HG03354 (cell line): ENCODE data around the gene UGT1A10.
"Not testable (repeated sequence)": the region's sequence is repeated elsewhere in the genome, so short reads cannot be mapped to it uniquely, and the experiment has no call there.

Experiments
- ATAC-seq: cut with Tn5 transposase; IDR thresholded peaks from one replicate; pipeline ENCODE4 v1.9.1; 2021; ENCODE audit warnings: mild to moderate bottlenecking; ENCODE audit not compliant: unreplicated experiment, poor library complexity, severe bottlenecking

Gene UGT1A10

GRCh38 chr2:233636306-233636705, at the start of gene UGT1A10:
Gene UGT1A10, plus strand, starts transcription at chr2:233636448. Its CDS starts 75 bp downstream, at chr2:233636523.
- not testable (repeated sequence) for ATAC-seq

GRCh38 chr2:233588400-233588799, 47.8 kb upstream of the UGT1A10 start:
- ATAC-seq, result no peak

- ATAC-seq, result not testable (repeated sequence)
Observed at GRCh38 chr2:233592706-233593105, 43.5 kb upstream of the UGT1A10 start.

GRCh38 chr2:233593201-233593600, 43.0 kb upstream of the UGT1A10 start:
- ATAC-seq, result no peak

- ATAC-seq, result no peak
Observed at GRCh38 chr2:233597522-233597921, 38.7 kb upstream of the UGT1A10 start.

- ATAC-seq, result no peak
Observed at GRCh38 chr2:233598952-233599351, 37.3 kb upstream of the UGT1A10 start.

- no peak for ATAC-seq
Observed at GRCh38 chr2:233600386-233600785, 35.9 kb upstream of the UGT1A10 start.

- ATAC-seq, result no peak
Observed at GRCh38 chr2:233602076-233602475, 34.2 kb upstream of the UGT1A10 start.

- no peak for ATAC-seq
Observed at GRCh38 chr2:233603520-233603919, 32.7 kb upstream of the UGT1A10 start.

GRCh38 chr2:233604826-233605225, 31.4 kb upstream of the UGT1A10 start:
- no peak for ATAC-seq

GRCh38 chr2:233605680-233606079, 30.6 kb upstream of the UGT1A10 start:
- no peak for ATAC-seq

GRCh38 chr2:233611284-233611683, 25.0 kb upstream of the UGT1A10 start:
- no peak for ATAC-seq

- ATAC-seq, result not testable (repeated sequence)
Observed at GRCh38 chr2:233617476-233617875, 18.8 kb upstream of the UGT1A10 start, which contains the start of gene UGT1A8. Gene UGT1A8, plus strand, starts transcription at chr2:233617633. Its CDS starts 75 bp downstream, at chr2:233617708.

GRCh38 chr2:233620204-233620603, 16.0 kb upstream of the UGT1A10 start:
- no peak for ATAC-seq

GRCh38 chr2:233621863-233622262, 14.4 kb upstream of the UGT1A10 start:
- ATAC-seq, result not testable (repeated sequence)

GRCh38 chr2:233627331-233628025, 8.8 kb upstream of the UGT1A10 start:
- no peak for ATAC-seq

GRCh38 chr2:233638836-233639235, 2.6 kb downstream of the UGT1A10 start:
- no peak for ATAC-seq

GRCh38 chr2:233639860-233640259, 3.6 kb downstream of the UGT1A10 start:
- ATAC-seq, result no peak

- ATAC-seq, result no peak
Observed at GRCh38 chr2:233643128-233643527, 6.9 kb downstream of the UGT1A10 start.

- not testable (repeated sequence) for ATAC-seq
Observed at GRCh38 chr2:233646033-233646432, 9.8 kb downstream of the UGT1A10 start.

GRCh38 chr2:233650981-233651380, 14.7 kb downstream of the UGT1A10 start:
- no peak for ATAC-seq

- no peak for ATAC-seq
Observed at GRCh38 chr2:233651430-233651829, 15.2 kb downstream of the UGT1A10 start.
